OCI-LY1 (cell line): ENCODE measurements around the gene CATSPER4.

Experiments
- H2AFZ ChIP-seq: fragments of 200-600 bp; sonication (generic), shearing (Covaris generic); 2 replicates; pipeline ENCODE4 v1.6.0; 2014; ENCODE audit warnings: antibody characterized with exemption, mild to moderate bottlenecking, low read length
- H3F3A ChIP-seq: fragments of 200-600 bp; sonication (generic), shearing (Covaris generic); 2 replicates; pipeline ENCODE4 v1.6.0; 2014; ENCODE audit warnings: mild to moderate bottlenecking, antibody characterized with exemption, low read length, moderate library complexity; ENCODE audit not compliant: insufficient read depth
- H3K27ac ChIP-seq: fragments of 200-600 bp; sonication (generic); 2 replicates; pipeline ENCODE4 v1.5.1; 2014; ENCODE audit warnings: low read length, mixed run types, mild to moderate bottlenecking, low read depth; ENCODE audit not compliant: poor library complexity, severe bottlenecking
- H3K27me3 ChIP-seq: fragments of 200-600 bp; sonication (generic); 2 replicates; pipeline ENCODE4 v1.6.0; 2014; ENCODE audit warnings: antibody characterized with exemption, mild to moderate bottlenecking, low read length, moderate library complexity; ENCODE audit not compliant: insufficient read depth
- H3K36me3 ChIP-seq: fragments of 200-600 bp; sonication (generic); 2 replicates; pipeline ENCODE4 v1.6.1; 2014; ENCODE audit warnings: mild to moderate bottlenecking, antibody characterized with exemption, low read length, moderate library complexity, mixed read lengths; ENCODE audit not compliant: insufficient read depth
- H3K4me1 ChIP-seq: fragments of 200-600 bp; sonication (generic); 2 replicates; pipeline ENCODE4 v1.5.1; 2014; ENCODE audit warnings: mild to moderate bottlenecking, low read length, moderate library complexity; ENCODE audit not compliant: insufficient read depth, severe bottlenecking
- H3K4me2 ChIP-seq: fragments of 200-600 bp; sonication (generic), shearing (Covaris generic); 2 replicates; pipeline ENCODE4 v1.6.1; 2014; ENCODE audit warnings: low read length
- H3K4me3 ChIP-seq: fragments of 200-600 bp; sonication (generic); 2 replicates; pipeline ENCODE4 v1.5.1; 2014; ENCODE audit warnings: low read length, low read depth, mild to moderate bottlenecking, mixed read lengths; ENCODE audit not compliant: poor library complexity, severe bottlenecking
- H3K79me2 ChIP-seq: fragments of 200-600 bp; shearing (Covaris generic); 2 replicates; pipeline ENCODE4 v1.6.1; 2016; ENCODE audit warnings: mixed run types, low read length, mixed read lengths; ENCODE audit not compliant: insufficient read depth
- H3K9ac ChIP-seq: fragments of 200-600 bp; sonication (generic), shearing (Covaris generic); 2 replicates; pipeline ENCODE4 v1.6.1; 2014; ENCODE audit warnings: mild to moderate bottlenecking, low read length, mixed read lengths
- H3K9me2 ChIP-seq: fragments of 200-600 bp; sonication (generic), shearing (Covaris generic); 2 replicates; pipeline ENCODE4 v1.6.1; 2014; ENCODE audit warnings: low read depth, mild to moderate bottlenecking, low read length, mixed read lengths
- H3K9me3 ChIP-seq: fragments of 200-600 bp; shearing (Covaris generic); 2 replicates; pipeline ENCODE4 v1.6.1; 2014; ENCODE audit warnings: low read length, mixed read lengths
- H4K20me1 ChIP-seq: fragments of 200-600 bp; sonication (generic), shearing (Covaris generic); 2 replicates; pipeline ENCODE4 v1.6.0; 2016; ENCODE audit warnings: mild to moderate bottlenecking, low read length; ENCODE audit not compliant: insufficient read depth
- CTCF ChIP-seq: fragments of 200-600 bp; sonication (generic), shearing (Covaris generic); IDR thresholded peaks from 2 replicates; pipeline ENCODE4 v1.5.1; 2017; ENCODE audit warnings: mild to moderate bottlenecking, antibody characterized with exemption, low read length, moderate library complexity, mixed read lengths
- EZH2 ChIP-seq: fragments of 200-600 bp; sonication (generic), shearing (Covaris generic); IDR thresholded peaks from 2 replicates; pipeline ENCODE4 v1.8.0; 2017; ENCODE audit warnings: borderline replicate concordance, mixed run types, mild to moderate bottlenecking, antibody characterized with exemption, low read length, moderate library complexity, mixed read lengths

The CATSPER4 gene

GRCh38 chr1:26215246-26215645, 24.8 kb downstream of the CATSPER4 start:
- no peaks in the 10 kb centered on the region for H3K36me3 ChIP-seq
- no peaks in the 10 kb centered on the region for H4K20me1 ChIP-seq
- H3K4me2 ChIP-seq, result no peak overlapping the region
- no peak overlapping the region for H2AFZ ChIP-seq
- H3K9me3 ChIP-seq, result no peaks in the 10 kb centered on the region
- no peak overlapping the region for H3K27ac ChIP-seq
- no peaks in the 10 kb centered on the region for H3K9me2 ChIP-seq
- H3K79me2 ChIP-seq, result no peaks in the 10 kb centered on the region
- no peak overlapping the region for H3K4me3 ChIP-seq
- no peaks in the 10 kb centered on the region for H3K27me3 ChIP-seq
- H3F3A ChIP-seq, result no peaks in the 10 kb centered on the region
- TF ChIP-seq CTCF, result no peak
- no peak for TF ChIP-seq EZH2
- H3K4me1 ChIP-seq, result no peaks in the 10 kb centered on the region
- H3K9ac ChIP-seq, result no peak overlapping the region

DNA sequence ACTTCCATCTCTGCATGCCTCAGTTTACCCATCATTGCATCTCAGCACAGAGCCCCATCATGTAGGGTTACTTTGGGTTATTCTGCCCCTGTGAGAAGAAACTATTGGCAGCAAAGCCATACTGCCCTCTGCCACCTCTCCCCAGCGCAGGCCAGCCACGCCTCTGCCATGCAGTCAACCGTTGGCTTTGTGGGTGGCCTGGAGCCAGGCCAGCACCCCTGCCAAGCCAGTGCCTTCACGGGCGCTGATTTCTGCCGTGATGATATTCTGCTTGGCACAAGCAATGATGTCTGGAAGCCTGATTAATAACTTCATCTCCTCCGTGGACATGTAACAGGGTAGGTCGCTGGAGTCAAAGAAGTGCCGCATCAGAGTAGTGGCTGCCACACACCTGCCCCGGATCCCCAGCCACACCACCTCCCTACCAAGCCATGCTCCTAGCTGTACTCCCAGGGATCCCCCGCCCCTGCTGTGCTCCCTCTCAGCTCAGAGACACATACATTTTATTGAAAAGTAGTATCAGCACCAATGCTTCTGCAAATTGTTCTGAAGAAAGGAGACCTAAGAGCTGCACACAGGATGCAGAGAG, 28.6 kb downstream of the CATSPER4 start:
- no peak for TF ChIP-seq EZH2
- TF ChIP-seq CTCF, result no peak
- no peak overlapping the region for H3K4me2 ChIP-seq
- no peaks in the 10 kb centered on the region for H3K4me1 ChIP-seq
- H2AFZ ChIP-seq, result no peak overlapping the region
- no peak overlapping the region for H3K4me3 ChIP-seq
- no peaks in the 10 kb centered on the region for H3K36me3 ChIP-seq
- H3K9me2 ChIP-seq, result no peaks in the 10 kb centered on the region
- no peaks in the 10 kb centered on the region for H3K9me3 ChIP-seq
- H3K27me3 ChIP-seq, result peaks cover 5% of the 10 kb centered on the region; the same call in 1 of the 2 replicates
- H3K27ac ChIP-seq, result no peak overlapping the region
- H3K79me2 ChIP-seq, result no peaks in the 10 kb centered on the region
- no peak overlapping the region for H3K9ac ChIP-seq
- no peaks in the 10 kb centered on the region for H4K20me1 ChIP-seq
- no peaks in the 10 kb centered on the region for H3F3A ChIP-seq

GRCh38 chr1:26220199-26220912, 30.0 kb downstream of the CATSPER4 start:
- Histone ChIP-seq H3K4me1 (no peaks in the 10 kb centered on the region), H3K27ac (no peak overlapping the region), H4K20me1 (no peaks in the 10 kb centered on the region), H3K9ac (no peak overlapping the region), H3K4me3 (no peak overlapping the region), H3K4me2 (no peak overlapping the region), H3K27me3 (peaks cover 13% of the 10 kb centered on the region; the same call in 1 of the 2 replicates), H3K9me2 (no peaks in the 10 kb centered on the region), H3F3A (no peaks in the 10 kb centered on the region), H2AFZ (no peak overlapping the region), H3K9me3 (no peaks in the 10 kb centered on the region), H3K79me2 (no peaks in the 10 kb centered on the region), H3K36me3 (no peaks in the 10 kb centered on the region)
- no peak for TF ChIP-seq CTCF
- TF ChIP-seq EZH2, result no peak
